HepG2 (cell line): ENCODE measurements around the gene CCL7. TPM values are rescaled to one million over a fixed set of nuclear protein-coding genes. Genes with fewer than 3 reads are reported as not detected.

Experiments
- ATAC-seq: fragments of 200-7000 bp; cut with Tn5 transposase; 3 replicates; pipeline ENCODE4 v1.9.1; 2020; ENCODE audit warnings: mild to moderate bottlenecking, moderate library complexity
- BruUV-seq: library from RNA; stranded (reverse); fragments of 400-500 nt; replicated peaks from 2 replicates; lab custom pipeline; 2021; lab: Mats Ljungman, UMichigan
- CTCF ChIA-PET: fragments of 300-600 bp; formaldehyde crosslinking; extraction: SDS; loops from one replicate; lab custom pipeline; 2021; ENCODE audit warnings: low total read pairs, inconsistent platforms, low intra/inter-chr PET ratio; lab: Yijun Ruan, JAX
- POLR2A ChIA-PET: fragments of 350-600 bp; sonication (Branson Sonifier 250); formaldehyde crosslinking; loops from one replicate; lab custom pipeline; 2020; ENCODE audit warnings: antibody characterized with exemption, inconsistent platforms; lab: Yijun Ruan, JAX
- DNase-seq: peaks from one replicate; pipeline ENCODE4 v3.0.0-alpha.2; 2015; ENCODE audit warnings: low spot score
- FAIRE-seq: peaks from 3 replicates; lab custom pipeline; 2011; peaks lifted over from hg19 to GRCh38; lab: Jason Lieb, UNC
- H2AFZ ChIP-seq: one replicate; pipeline ENCODE4 v1.6.1; 2011; ENCODE audit warnings: low read length, inconsistent platforms
- H3K27ac ChIP-seq: fragments of 300-600 bp; 3 replicates; pipeline ENCODE4 v1.8.0; 2011; ENCODE audit warnings: mixed run types, mild to moderate bottlenecking, mixed read lengths, low read length, inconsistent platforms; ENCODE audit not compliant: insufficient read depth; ENCODE audit errors: extremely low read length
- H3K27me3 ChIP-seq, 2 experiments: fragments of 200-600 bp in 1 of 2; 2 replicates in 1 of 2; 3 replicates in 1 of 2; pipeline versions ENCODE4 v1.6.0 to v1.8.0; 2011; ENCODE audit warnings: low read length in 2 of 2, mild to moderate bottlenecking in 2 of 2, moderate library complexity in 2 of 2, inconsistent platforms in 1 of 2; ENCODE audit not compliant: insufficient read depth in 2 of 2, control insufficient read depth in 1 of 2
- H3K36me3 ChIP-seq, 2 experiments: fragments of 200-600 bp in 1 of 2; replicated peaks in 1 of 2; 2 replicates in 1 of 2; 3 replicates in 1 of 2; pipeline versions ENCODE4 v1.5.1 to v1.8.0; 2011; ENCODE audit warnings: low read length in 2 of 2, inconsistent platforms in 1 of 2; ENCODE audit not compliant: insufficient read depth in 2 of 2, control insufficient read depth in 1 of 2
- H3K4me1 ChIP-seq: 2 replicates; pipeline ENCODE4 v1.5.1; 2012; ENCODE audit warnings: low read length, inconsistent platforms; ENCODE audit not compliant: insufficient read depth
- H3K4me2 ChIP-seq: 2 replicates; pipeline ENCODE4 v1.6.0; 2011; ENCODE audit warnings: low read depth, low read length, inconsistent platforms
- H3K4me3 ChIP-seq, 3 experiments: fragments of 200-600 bp in 1 of 3; sonication (generic), shearing (Covaris generic) in 1 of 3; replicated peaks in 1 of 3; 2 replicates each; pipeline ENCODE4 v1.5.1; 2011 to 2016; ENCODE audit warnings: low read length in 3 of 3, inconsistent platforms in 2 of 3, low read depth in 2 of 3, mild to moderate bottlenecking in 2 of 3, control low read depth in 1 of 3, mixed read lengths in 1 of 3; ENCODE audit not compliant: insufficient read depth in 1 of 3
- H3K79me2 ChIP-seq: one replicate; pipeline ENCODE4 v1.6.1; 2011; ENCODE audit warnings: low read length, inconsistent platforms; ENCODE audit not compliant: insufficient read depth
- H3K9ac ChIP-seq: 2 replicates; pipeline ENCODE4 v1.6.0; 2011; ENCODE audit warnings: mild to moderate bottlenecking, low read depth, low read length, inconsistent platforms; ENCODE audit not compliant: insufficient read depth
- H3K9me3 ChIP-seq: 2 replicates; pipeline ENCODE4 v1.5.1; 2012; ENCODE audit warnings: mild to moderate bottlenecking, low read length
- H4K20me1 ChIP-seq: 2 replicates; pipeline ENCODE4 v1.6.0; 2011; ENCODE audit warnings: inconsistent platforms, mild to moderate bottlenecking, low read length, moderate library complexity; ENCODE audit not compliant: insufficient read depth
- ATRX ChIP-seq: sonication (generic); formaldehyde crosslinking; IDR thresholded peaks from 2 replicates; pipeline ENCODE4 v1.4.0; 2020; ENCODE audit warnings: missing genetic modification reagents, borderline replicate concordance
- CBFB ChIP-seq: sonication (generic); formaldehyde crosslinking; IDR thresholded peaks from 2 replicates; pipeline ENCODE4 v1.4.0; 2020; ENCODE audit warnings: missing genetic modification reagents
- CCAR2 ChIP-seq: fragments of 200-400 bp; formaldehyde crosslinking; optimal IDR thresholded peaks from 2 replicates; pipeline ENCODE3; 2018; ENCODE audit warnings: low read depth, mild to moderate bottlenecking, low read length, moderate library complexity
- CREBL2 ChIP-seq: sonication (generic); formaldehyde crosslinking; IDR thresholded peaks from 2 replicates; pipeline ENCODE4 v1.8.1; 2023; ENCODE audit warnings: missing genetic modification reagents, mild to moderate bottlenecking, borderline replicate concordance
- DDIT3 ChIP-seq: sonication (generic); formaldehyde crosslinking; IDR thresholded peaks from 2 replicates; pipeline ENCODE4 v1.4.0; 2020; ENCODE audit warnings: mild to moderate bottlenecking, missing genetic modification reagents
- TEF ChIP-seq: sonication (generic); formaldehyde crosslinking; IDR thresholded peaks from 2 replicates; pipeline ENCODE4 v1.5.0; 2020; ENCODE audit warnings: missing genetic modification reagents
- ZNF142 ChIP-seq: sonication (generic); formaldehyde crosslinking; IDR thresholded peaks from 2 replicates; pipeline ENCODE4 v1.4.0; 2020; ENCODE audit warnings: missing genetic modification reagents
- ZNF30 ChIP-seq: sonication (generic); formaldehyde crosslinking; IDR thresholded peaks from 2 replicates; pipeline ENCODE4 v1.5.0; 2020; ENCODE audit warnings: mild to moderate bottlenecking, missing genetic modification reagents
- ZNF569 ChIP-seq: sonication (generic); formaldehyde crosslinking; IDR thresholded peaks from 2 replicates; pipeline ENCODE4 v1.5.0; 2020; ENCODE audit warnings: mild to moderate bottlenecking, missing genetic modification reagents, moderate library complexity, borderline replicate concordance
- ZNF598 ChIP-seq: sonication (generic); formaldehyde crosslinking; IDR thresholded peaks from 2 replicates; pipeline ENCODE4 v1.5.1; 2020; ENCODE audit warnings: mild to moderate bottlenecking, missing genetic modification reagents, borderline replicate concordance
- ZNF883 ChIP-seq: sonication (generic); formaldehyde crosslinking; IDR thresholded peaks from 2 replicates; pipeline ENCODE4 v1.5.1; 2020; ENCODE audit warnings: mild to moderate bottlenecking, missing genetic modification reagents; ENCODE audit errors: not compliant biosample characterization
- ZSCAN12 ChIP-seq: sonication (generic); formaldehyde crosslinking; IDR thresholded peaks from 2 replicates; pipeline ENCODE4 v1.9.0; 2021; ENCODE audit warnings: mild to moderate bottlenecking, missing genetic modification reagents
- WGBS: methylation state at CpG from one replicate; pipeline ENCODE4 v1.1.6; 2017; ENCODE audit warnings: low lambda C conversion rate; 5-methylcytosine and 5-hydroxymethylcytosine counted together
- in situ Hi-C: cut with HindIII; loops from 2 replicates; pipeline ENCODE4 v1.10.0; 2017; ENCODE audit warnings: low pct_unique_long_range_greater_than_20kb; ENCODE audit not compliant: extremely low pct_ligation_motif_present
- intact Hi-C: fragments of 100-400 bp; cut with micrococcal nuclease; formaldehyde crosslinking; loops from one replicate; pipeline ENCODE4 v1.10.0; 2022; ENCODE audit not compliant: unreplicated experiment
- polyA plus RNA-seq, 8 experiments: library from polyadenylated mRNA; depleted of rRNA in 3 of 8; stranded (reverse) in 7 of 8; unstranded in 1 of 8; fragments of >200 nt; fragmentation: Illumina TruSeq in 4 of 8; extraction: Trizol in 4 of 8; gene quantifications; 2 replicates each; pipeline versions ENCODE4 v1.2.1 to v1.2.3, GENCODE V29; 2011 to 2016; ENCODE audit warnings: low read depth in 4 of 8, missing spikeins in 1 of 8, mixed read lengths in 1 of 8; ENCODE audit not compliant: insufficient read depth in 1 of 8
- total RNA-seq, 5 experiments: library from RNA; depleted of rRNA; stranded (reverse); fragments of >200 nt; fragmentation: Illumina TruSeq; extraction: Trizol; gene quantifications; 2 replicates each; pipeline ENCODE4 v1.2.3, GENCODE V29; 2016; ENCODE audit warnings: low read depth in 1 of 5

Gene CCL7
- total and polyA plus RNA-seq, 2 of the 13 experiments (the other 11 are each of a cell fraction or from before 2014, with no cell fraction given): not detected

- Histone ChIP-seq H3K4me1 (no peaks in the 10 kb centered on the region), H3K27me3 (no peaks in the 10 kb centered on the region), H3K36me3 (no peaks in the 10 kb centered on the region), H3K9me3 (0 out of 2 replicates have a peak, but pooled peaks cover 5% of the 10 kb centered on the region), H3K27ac (no peak overlapping the region), H3K79me2 (no peaks in the 10 kb centered on the region), H4K20me1 (no peaks in the 10 kb centered on the region), H3K4me3 (no peak overlapping the region), H2AFZ (no peak overlapping the region), H3K9ac (no peak overlapping the region), H3K4me2 (no peak overlapping the region)
- POLR2A ChIA-PET: no interaction called here
- FAIRE-seq (no peak), ATAC-seq (no peak), DNase-seq (no peak)
- CTCF ChIA-PET: no interaction called here
- intact Hi-C loops (no loop called here), in situ Hi-C loops (no loop called here)
- BruUV-seq: no TSS peak
- WGBS: 26% methylated on average over 6 of the region's 6 CpGs
- TF ChIP-seq CBFB (CRISPR knock-in tag): no peak
- TF ChIP-seq DDIT3 (CRISPR knock-in tag): no peak
- TF ChIP-seq ZNF598 (CRISPR knock-in tag): no peak
- no peak for TF ChIP-seq ZNF883 (CRISPR knock-in tag)
- no peak for TF ChIP-seq ZSCAN12 (CRISPR knock-in tag)
- no peak for TF ChIP-seq TEF
- no peak for TF ChIP-seq CREBL2 (CRISPR knock-in tag)
- no peak for TF ChIP-seq CCAR2
- TF ChIP-seq ZNF30 (CRISPR knock-in tag): no peak
- TF ChIP-seq ATRX: no peak
- TF ChIP-seq ZNF569 (CRISPR knock-in tag): no peak
- no peak for TF ChIP-seq ZNF142
Observed at GRCh38 chr17:34291721-34292348, 21.8 kb downstream of the CCL7 start.
